H1 (cell line): Measurements from ENCODE around the gene CEP135. TPM values are rescaled to one million over a fixed set of nuclear protein-coding genes. Genes with fewer than 3 reads are reported as not detected.

ENCODE experiments used
- CTCF ChIA-PET: fragments of 300-600 bp; sonication (Branson Sonifier 250); formaldehyde crosslinking; loops from one replicate; lab custom pipeline; 2021; ENCODE audit not compliant: partially characterized antibody; lab: Charles Lee
- POLR2A ChIA-PET: fragments of 300-600 bp; sonication (Branson Sonifier 250); formaldehyde crosslinking; loops from one replicate; lab custom pipeline; 2021; ENCODE audit warnings: inconsistent platforms; ENCODE audit not compliant: partially characterized antibody; lab: Charles Lee
- DNase-seq, 2 experiments: peaks; one replicate each; pipeline versions ENCODE4 v3.0.0 to v3.0.0-alpha.2; 2010 to 2022; ENCODE audit warnings: low spot score in 2 of 2, low read depth in 1 of 2, mixed read lengths in 1 of 2
- FAIRE-seq: peaks from 2 replicates; lab custom pipeline; 2011; peaks lifted over from hg19 to GRCh38; lab: Jason Lieb, UNC
- H2AFZ ChIP-seq: 2 replicates; pipeline ENCODE4 v1.8.1; 2012; ENCODE audit warnings: low read length, inconsistent platforms
- H2AK5ac ChIP-seq: 2 replicates; pipeline ENCODE4 v1.6.1; 2013; ENCODE audit warnings: low read depth, low read length
- H2BK120ac ChIP-seq: replicated peaks from 2 replicates; pipeline ENCODE3; 2013; ENCODE audit warnings: low read depth, low read length, inconsistent platforms
- H2BK12ac ChIP-seq: 2 replicates; pipeline ENCODE4 v1.6.1; 2013; ENCODE audit warnings: low read depth, low read length
- H2BK15ac ChIP-seq: 2 replicates; pipeline ENCODE4 v1.6.1; 2013; ENCODE audit warnings: low read length
- H2BK20ac ChIP-seq: 2 replicates; pipeline ENCODE4 v1.6.1; 2013; ENCODE audit warnings: low read length
- H2BK5ac ChIP-seq: 2 replicates; pipeline ENCODE4 v1.6.1; 2013; ENCODE audit warnings: low read depth, low read length
- H3K14ac ChIP-seq: 2 replicates; pipeline ENCODE4 v1.6.1; 2013; ENCODE audit warnings: inconsistent platforms; ENCODE audit not compliant: insufficient read length
- H3K18ac ChIP-seq: 2 replicates; pipeline ENCODE4 v1.6.1; 2013; ENCODE audit warnings: low read length; ENCODE audit errors: extremely low read depth
- H3K23ac ChIP-seq: 2 replicates; pipeline ENCODE4 v1.6.1; 2013; ENCODE audit warnings: inconsistent platforms; ENCODE audit not compliant: insufficient read length
- H3K23me2 ChIP-seq: 2 replicates; pipeline ENCODE4 v1.6.1; 2013; ENCODE audit warnings: low read depth, low read length
- H3K27ac ChIP-seq: 2 replicates; pipeline ENCODE4 v1.6.1; 2011; ENCODE audit warnings: low read depth, low read length, inconsistent platforms
- H3K27me3 ChIP-seq, 4 experiments: replicated peaks in 1 of 4; 1 replicate in 1 of 4; 2 replicates in 3 of 4; pipeline versions ENCODE4 v1.6.1 to v1.8.1; 2011 to 2013; ENCODE audit warnings: low read length in 3 of 4, mild to moderate bottlenecking in 3 of 4, inconsistent platforms in 2 of 4, mixed read lengths in 2 of 4, moderate library complexity in 1 of 4; ENCODE audit not compliant: control insufficient read depth in 3 of 4, insufficient read depth in 3 of 4; ENCODE audit errors: extremely low read depth in 1 of 4
- H3K36me3 ChIP-seq, 4 experiments: 2 replicates each; pipeline versions ENCODE4 v1.6.1 to v1.8.1; 2011 to 2013; ENCODE audit warnings: mild to moderate bottlenecking in 4 of 4, low read length in 3 of 4, moderate library complexity in 2 of 4, control low read depth in 1 of 4, inconsistent platforms in 1 of 4; ENCODE audit not compliant: insufficient read depth in 4 of 4, control insufficient read depth in 2 of 4
- H3K4ac ChIP-seq: replicated peaks from 2 replicates; pipeline ENCODE3; 2013; ENCODE audit warnings: low read length, low read depth, mixed read lengths, inconsistent platforms; ENCODE audit not compliant: insufficient read length
- H3K4me1 ChIP-seq, 4 experiments: replicated peaks in 1 of 4; 1 replicate in 1 of 4; 2 replicates in 3 of 4; pipeline versions ENCODE4 v1.6.1 to v1.8.1; 2011 to 2013; ENCODE audit warnings: low read length in 3 of 4, inconsistent platforms in 2 of 4, mixed read lengths in 1 of 4; ENCODE audit not compliant: insufficient read depth in 4 of 4, control insufficient read depth in 3 of 4
- H3K4me2 ChIP-seq, 2 experiments: 2 replicates each; pipeline versions ENCODE4 v1.6.1 to v1.8.1; 2011 to 2013; ENCODE audit warnings: low read depth in 2 of 2, low read length in 2 of 2, control low read depth in 1 of 2, inconsistent platforms in 1 of 2, mild to moderate bottlenecking in 1 of 2; ENCODE audit not compliant: insufficient read depth in 1 of 2
- H3K4me3 ChIP-seq, 4 experiments: fragments of 200-600, 300-600 bp in 1 of 4; sonication (generic), shearing (Covaris generic), sonication (Bioruptor Twin) in 1 of 4; 2 replicates each; pipeline versions ENCODE4 v1.5.1 to v1.8.1; 2011 to 2016; ENCODE audit warnings: low read length in 4 of 4, low read depth in 3 of 4, control low read depth in 2 of 4, inconsistent platforms in 2 of 4, mild to moderate bottlenecking in 2 of 4, mixed read lengths in 1 of 4, moderate library complexity in 1 of 4; ENCODE audit not compliant: insufficient read depth in 2 of 4; ENCODE audit errors: extremely low read depth in 1 of 4
- H3K56ac ChIP-seq: replicated peaks from 2 replicates; pipeline ENCODE3; 2013; ENCODE audit warnings: low read depth, mild to moderate bottlenecking, mixed read lengths, low read length, inconsistent platforms; ENCODE audit not compliant: insufficient read length
- H3K79me1 ChIP-seq: 2 replicates; pipeline ENCODE4 v1.6.1; 2013; ENCODE audit warnings: low read depth, low read length, control low read depth
- H3K79me2 ChIP-seq, 2 experiments: 2 replicates each; pipeline versions ENCODE4 v1.6.1 to v1.8.1; 2012 to 2013; ENCODE audit warnings: low read length in 2 of 2, mild to moderate bottlenecking in 2 of 2, inconsistent platforms in 1 of 2; ENCODE audit not compliant: insufficient read depth in 2 of 2, control insufficient read depth in 1 of 2
- H3K9ac ChIP-seq, 4 experiments: replicated peaks in 1 of 4; 1 replicate in 1 of 4; 2 replicates in 3 of 4; pipeline versions ENCODE4 v1.6.1 to v1.8.1; 2011 to 2013; ENCODE audit warnings: low read depth in 3 of 4, low read length in 3 of 4, control low read depth in 2 of 4, mild to moderate bottlenecking in 2 of 4, moderate library complexity in 2 of 4, inconsistent platforms in 1 of 4; ENCODE audit errors: extremely low read depth in 1 of 4
- H3K9me3 ChIP-seq, 2 experiments: 2 replicates each; pipeline versions ENCODE4 v1.6.1 to v1.8.1; 2012 to 2013; ENCODE audit warnings: mild to moderate bottlenecking in 2 of 2, moderate library complexity in 2 of 2, control low read depth in 1 of 2, inconsistent platforms in 1 of 2, low read depth in 1 of 2, low read length in 1 of 2, mixed read lengths in 1 of 2; ENCODE audit not compliant: insufficient read depth in 2 of 2
- H4K20me1 ChIP-seq, 2 experiments: replicated peaks in 1 of 2; 2 replicates each; pipeline versions ENCODE3 to v1.8.1; 2011 to 2013; ENCODE audit warnings: inconsistent platforms in 2 of 2, low read length in 2 of 2, mild to moderate bottlenecking in 1 of 2; ENCODE audit not compliant: insufficient read depth in 2 of 2, control insufficient read depth in 1 of 2
- H4K5ac ChIP-seq: 2 replicates; pipeline ENCODE4 v1.6.1; 2013; ENCODE audit warnings: low read length, low read depth, mixed read lengths, inconsistent platforms; ENCODE audit not compliant: insufficient read length
- H4K8ac ChIP-seq: 2 replicates; pipeline ENCODE4 v1.8.0; 2013; ENCODE audit warnings: mild to moderate bottlenecking, moderate library complexity, low read length, inconsistent platforms; ENCODE audit not compliant: insufficient read depth; ENCODE audit errors: extremely low read depth
- H4K91ac ChIP-seq: replicated peaks from 2 replicates; pipeline ENCODE3; 2013; ENCODE audit warnings: low read length, mixed read lengths, inconsistent platforms; ENCODE audit not compliant: insufficient read length
- ASH2L ChIP-seq: fragments of 200-600, 300-600 bp; sonication (generic); IDR thresholded peaks from one replicate; pipeline ENCODE4 v1.7.1; 2017; ENCODE audit warnings: low read length
- CBX5 ChIP-seq: fragments of 300-800, 300-1000 bp; sonication (generic); IDR thresholded peaks from 2 replicates; pipeline ENCODE4 v1.7.1; 2016; ENCODE audit warnings: antibody characterized with exemption, low read length, low read depth
- CBX8 ChIP-seq: fragments of 300-800, 300-1000 bp; sonication (generic); IDR thresholded peaks from 2 replicates; pipeline ENCODE4 v1.7.1; 2016; ENCODE audit warnings: low read depth, low read length, borderline replicate concordance
- CEBPB ChIP-seq: IDR thresholded peaks from 2 replicates; pipeline ENCODE4 v1.6.1; 2012; ENCODE audit warnings: low read depth, low read length
- CREB1 ChIP-seq: IDR thresholded peaks from 2 replicates; pipeline ENCODE4 v1.6.1; 2012; ENCODE audit warnings: inconsistent platforms
- EGR1 ChIP-seq: IDR thresholded peaks from 2 replicates; pipeline ENCODE4 v1.6.1; 2011; ENCODE audit warnings: low read depth, low read length, borderline replicate concordance
- GABPA ChIP-seq: IDR thresholded peaks from 2 replicates; pipeline ENCODE4 v1.6.1; 2011; ENCODE audit warnings: mild to moderate bottlenecking, low read length, moderate library complexity, borderline replicate concordance; ENCODE audit not compliant: insufficient read depth
- KDM1A ChIP-seq: fragments of 200-600, 300-600 bp; sonication (generic); IDR thresholded peaks from 2 replicates; pipeline ENCODE4 v1.7.1; 2016; ENCODE audit warnings: mild to moderate bottlenecking, low read length, borderline replicate concordance
- MAFK ChIP-seq: IDR thresholded peaks from 2 replicates; pipeline ENCODE4 v1.6.1; 2012; ENCODE audit warnings: low read depth, mild to moderate bottlenecking, improper control_type of control experiment, low read length
- POLR2A ChIP-seq, 2 experiments: IDR thresholded peaks; 1 replicate in 1 of 2; 2 replicates in 1 of 2; pipeline ENCODE4 v1.6.1; 2011; ENCODE audit warnings: low read depth in 2 of 2, low read length in 2 of 2, mild to moderate bottlenecking in 2 of 2; ENCODE audit errors: control extremely low read depth in 1 of 2
- POLR2AphosphoS5 ChIP-seq: IDR thresholded peaks from 2 replicates; pipeline ENCODE4 v1.6.1; 2011; ENCODE audit warnings: low read depth, low read length
- POU5F1 ChIP-seq: IDR thresholded peaks from 2 replicates; pipeline ENCODE4 v1.6.1; 2011; ENCODE audit warnings: low read depth, mild to moderate bottlenecking, low read length, moderate library complexity
- SIX5 ChIP-seq: IDR thresholded peaks from 2 replicates; pipeline ENCODE4 v1.6.1; 2011; ENCODE audit warnings: mild to moderate bottlenecking, low read depth, low read length
- SP2 ChIP-seq: IDR thresholded peaks from 2 replicates; pipeline ENCODE4 v1.6.1; 2012; ENCODE audit warnings: mild to moderate bottlenecking, low read length, inconsistent platforms
- WGBS, 2 experiments: shearing (Covaris generic) in 1 of 2; methylation state at CpG; one replicate each; pipeline versions ENCODE4 v1.1.6 to v1.1.7; 2013 to 2015; ENCODE audit warnings: low lambda C conversion rate in 2 of 2, mixed read lengths in 2 of 2, inconsistent platforms in 1 of 2, low coverage in 1 of 2, missing lambda C conversion rate in 1 of 2; ENCODE audit not compliant: insufficient replicate concordance in 2 of 2, insufficient coverage in 1 of 2, insufficient read length in 1 of 2; ENCODE audit errors: extremely low coverage in 1 of 2, missing lambda C conversion rate in 1 of 2; 5-methylcytosine and 5-hydroxymethylcytosine counted together
- polyA plus RNA-seq, 7 experiments: library from polyadenylated mRNA; depleted of rRNA in 3 of 7; stranded (reverse) in 5 of 7; unstranded in 2 of 7; fragments of >200 nt in 5 of 7; fragments of 200-250 nt in 2 of 7; gene quantifications; 1 replicate in 5 of 7; 2 replicates in 1 of 7; 4 replicates in 1 of 7; pipeline versions ENCODE4 v1.2.1 to v1.2.3, GENCODE V29; 2011 to 2013; ENCODE audit warnings: missing spikeins in 2 of 7, mixed read lengths in 2 of 7
- total RNA-seq: library from RNA; stranded (reverse); fragmentation: NEBNext Ultra II Directional; extraction: Animal tissue kit (Norgen Biotek cat#: 25700); gene quantifications from 2 replicates; pipeline ENCODE4 v1.2.1, GENCODE V29; 2021

CEP135 gene
- total and polyA plus RNA-seq, 2 of the 8 experiments (the other 6 are each of a cell fraction or from before 2014, with no cell fraction given) = 2.7 to 14.5 TPM

DNA sequence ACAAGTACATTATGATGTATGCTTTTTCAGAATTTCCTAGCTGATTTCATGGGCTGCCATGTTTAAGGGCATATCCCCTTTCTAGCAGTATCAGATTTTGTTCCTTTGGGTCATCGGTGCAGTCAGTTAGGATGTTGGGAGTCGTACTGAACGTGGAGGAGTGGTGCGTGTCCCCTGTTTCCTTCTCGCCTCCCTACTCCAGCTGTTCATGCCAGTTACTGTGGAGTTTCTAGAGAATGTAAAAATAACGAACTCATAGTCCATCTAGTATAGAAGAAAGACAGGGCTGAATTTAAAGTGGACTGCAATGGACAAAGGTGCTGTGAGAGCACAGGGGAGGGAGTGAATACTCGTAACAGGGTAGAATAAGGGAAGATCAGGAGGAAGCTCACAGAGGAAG, 111.3 kb downstream of the CEP135 start:
- WGBS, 2 experiments = 90% methylated on average over 7 of the region's 7 CpGs; no CpG with 5 or more reads in 1 of the 2 experiments
- Histone ChIP-seq H3K23ac (no peak overlapping the region), H3K9me3 (no peaks in the 10 kb centered on the region), H3K9ac (no peak overlapping the region), H3K18ac (no peak overlapping the region), H2BK20ac (no peak overlapping the region), H3K23me2 (no peaks in the 10 kb centered on the region), H2BK120ac (no peak overlapping the region), H3K14ac (no peak overlapping the region), H3K4me3 (no peak overlapping the region), H3K56ac (no peak overlapping the region), H2BK15ac (no peak overlapping the region), H3K27me3 (peaks cover 0 to 3% (median 0%) of the 10 kb centered on the region in 4 experiments; a peak in 1 of 7 replicates), H3K79me2 (peaks cover 0 to 60% of the 10 kb centered on the region in 2 experiments; a peak in 2 of 4 replicates)
- POLR2A ChIA-PET = interaction anchor here (1.0 to 1.6 kb wide), 3 partner anchors 9 to 10 kb away, joined by 3 to 6 read pairs (median 3); no protein-coding TSS in a partner anchor
- TF ChIP-seq CEBPB = no peak
- no peak for TF ChIP-seq EGR1
- TF ChIP-seq SIX5 = no peak
- TF ChIP-seq ASH2L = no peak
- TF ChIP-seq SP2 = no peak
- no peak for TF ChIP-seq POLR2A (IDR thresholded peaks at IDR 0.05; ENCODE audit: control extremely low read depth in 1 of 2, low read depth in 2 of 2, low read length in 2 of 2)
- no peak for TF ChIP-seq MAFK
- no peak for TF ChIP-seq POU5F1
- TF ChIP-seq KDM1A = no peak
- TF ChIP-seq CBX8 = no peak
- TF ChIP-seq CBX5 = no peak
- TF ChIP-seq CREB1 = no peak
- no peak for TF ChIP-seq POLR2AphosphoS5
- TF ChIP-seq GABPA = no peak
- TF ChIP-seq, all 59 proteins: peak for 0
- H3K4ac ChIP-seq = no peak overlapping the region
- H4K8ac ChIP-seq = no peak overlapping the region
- H3K4me2 ChIP-seq = no peak overlapping the region
- FAIRE-seq = no peak
- H3K4me1 ChIP-seq = peaks cover 0 to 9% (median 2%) of the 10 kb centered on the region in 4 experiments; a peak in 3 of 7 replicates
- H3K27ac ChIP-seq = no peak overlapping the region
- H4K20me1 ChIP-seq = peaks cover 0 to 3% of the 10 kb centered on the region in 2 experiments
- no peak overlapping the region for H4K5ac ChIP-seq
- CTCF ChIA-PET = interaction anchor here (0.7 to 1.7 kb wide), 2 partner anchors 53 to 318 kb away, joined by 3 to 6 read pairs; no protein-coding TSS in a partner anchor
- H2AFZ ChIP-seq = no peak overlapping the region
- no peaks in the 10 kb centered on the region for H3K36me3 ChIP-seq
- no peak overlapping the region for H4K91ac ChIP-seq
- no peak for DNase-seq
- no peak overlapping the region for H2BK5ac ChIP-seq
- no peaks in the 10 kb centered on the region for H3K79me1 ChIP-seq
- peak overlapping the region; percentile 22; the same call in 1 of the 2 replicates for H2BK12ac ChIP-seq
- H2AK5ac ChIP-seq = no peak overlapping the region
